ENCODE measurements around the gene VAV3. TPM values are rescaled to one million over a fixed set of nuclear protein-coding genes. Genes with fewer than 3 reads are reported as not detected.

The VAV3 gene
- polyA plus RNA-seq, 1 of the 3 experiments (the other 2 are of a cell fraction), result not detected

GRCh38 chr1:107935396-107936064, 29.4 kb downstream of the VAV3 start:
- H3K9me2 ChIP-seq, result no peaks in the 10 kb centered on the region
- TF ChIP-seq CHD2 (IDR thresholded peaks at IDR 0.05; ENCODE audit: low read length, partially characterized antibody) (no peak), FOXJ3 (CRISPR knock-in tag; IDR thresholded peaks at IDR 0.05) (no peak), TCF12 (IDR thresholded peaks at IDR 0.05) (no peak), IRF3 (IDR thresholded peaks at IDR 0.05; ENCODE audit: low read depth, low read length) (no peak), FOXM1 (IDR thresholded peaks at IDR 0.05; ENCODE audit: low read depth) (no peak), NRF1 (IDR thresholded peaks at IDR 0.05; ENCODE audit: low read depth, low read length) (no peak), ZBTB33 (IDR thresholded peaks at IDR 0.05; ENCODE audit: borderline replicate concordance, low read depth) (no peak), RCOR1 (IDR thresholded peaks at IDR 0.05; ENCODE audit: low read length) (no peak), GABPA (IDR thresholded peaks at IDR 0.05; ENCODE audit: low read depth) (no peak), EZH2phosphoT487 (IDR thresholded peaks at IDR 0.05; ENCODE audit: borderline replicate concordance, low read depth) (no peak), SMC3 (IDR thresholded peaks at IDR 0.05; ENCODE audit: low read depth, low read length) (no peak)
- no peak overlapping the region for H3K4me2 ChIP-seq
- ChIA-PET POLR2A (no interaction called here), CTCF (no interaction called here)
- H4K20me1 ChIP-seq (ENCODE audit: insufficient read depth), result no peaks in the 10 kb centered on the region
- H3K79me2 ChIP-seq (ENCODE audit: insufficient read depth), result no peaks in the 10 kb centered on the region
- no peak overlapping the region for H2AFZ ChIP-seq (ENCODE audit: low read depth)
- H3K9me3 ChIP-seq, result no peaks in the 10 kb centered on the region
- no peak overlapping the region for H3K9ac ChIP-seq
- H3K4me1 ChIP-seq (ENCODE audit: control insufficient read depth in 1 of 2, insufficient read depth in 2 of 2, low read depth in 1 of 2, low read length in 1 of 2), result peaks cover 7 to 8% of the 10 kb centered on the region in 2 experiments; a peak in 3 of 4 replicates
- no peak overlapping the region for H3K4me3 ChIP-seq (ENCODE audit: low read depth in 2 of 2, low read length in 1 of 2)
- no peak overlapping the region for H3K27ac ChIP-seq (ENCODE audit: low read depth in 2 of 2, low read length in 1 of 2)
- DNase-seq, result no peak
- no peaks in the 10 kb centered on the region for H3K36me3 ChIP-seq (replicated peaks in 1 of 2; ENCODE audit: control insufficient read depth in 1 of 2, insufficient read depth in 2 of 2, low read length in 1 of 2)
- no peaks in the 10 kb centered on the region for H3K27me3 ChIP-seq (ENCODE audit: insufficient read depth)
- H3F3A ChIP-seq (replicated peaks; ENCODE audit: insufficient read depth), result no peaks in the 10 kb centered on the region
- 64% methylated on average over 4 of the region's 4 CpGs for WGBS (ENCODE audit: low lambda C conversion rate)

GRCh38 chr1:107934578-107934977, 30.4 kb downstream of the VAV3 start:
- DNase-seq, result no peak
- H3F3A ChIP-seq (replicated peaks; ENCODE audit: insufficient read depth), result no peaks in the 10 kb centered on the region
- H3K27me3 ChIP-seq (ENCODE audit: insufficient read depth), result no peaks in the 10 kb centered on the region
- WGBS (ENCODE audit: low lambda C conversion rate), result 72% methylated on average over 5 of the region's 5 CpGs
- no peaks in the 10 kb centered on the region for H4K20me1 ChIP-seq (ENCODE audit: insufficient read depth)
- no peaks in the 10 kb centered on the region for H3K36me3 ChIP-seq (replicated peaks in 1 of 2; ENCODE audit: control insufficient read depth in 1 of 2, insufficient read depth in 2 of 2, low read length in 1 of 2)
- H3K4me2 ChIP-seq, result no peak overlapping the region
- POLR2A ChIA-PET, result no interaction called here
- no peaks in the 10 kb centered on the region for H3K9me3 ChIP-seq
- no peaks in the 10 kb centered on the region for H3K79me2 ChIP-seq (ENCODE audit: insufficient read depth)
- H3K9ac ChIP-seq, result no peak overlapping the region
- CTCF ChIA-PET, result interaction anchor here (1.5 kb wide), 1 partner anchor 12 kb away, joined by 3 read pairs; no protein-coding TSS in a partner anchor
- no peak overlapping the region for H3K4me3 ChIP-seq (ENCODE audit: low read depth in 2 of 2, low read length in 1 of 2)
- H3K27ac ChIP-seq (ENCODE audit: low read depth in 2 of 2, low read length in 1 of 2), result no peak overlapping the region
- no peaks in the 10 kb centered on the region for H3K9me2 ChIP-seq
- H2AFZ ChIP-seq (ENCODE audit: low read depth), result no peak overlapping the region
- TF ChIP-seq PBX3 (IDR thresholded peaks at IDR 0.05) (no peak), JUND (IDR thresholded peaks at IDR 0.05) (no peak), RCOR1 (IDR thresholded peaks at IDR 0.05; ENCODE audit: low read length) (no peak)
- peaks cover 7 to 8% of the 10 kb centered on the region in 2 experiments; a peak in 3 of 4 replicates for H3K4me1 ChIP-seq (ENCODE audit: control insufficient read depth in 1 of 2, insufficient read depth in 2 of 2, low read depth in 1 of 2, low read length in 1 of 2)
